Type B pancreatic cell (in vitro differentiated cells): ENCODE data around the gene MAT2A. TPM values are rescaled to one million over a fixed set of nuclear protein-coding genes. Genes with fewer than 3 reads are reported as not detected.

ENCODE experiments used
- DNase-seq: peaks from one replicate; pipeline ENCODE4 v3.0.0; 2021; ENCODE audit warnings: mixed read lengths; ENCODE audit not compliant: unreplicated experiment; ENCODE audit errors: extremely low spot score
- H3K27ac Mint-ChIP-seq: 2 replicates; pipeline ENCODE4 v1.8.0; 2021; ENCODE audit warnings: mild to moderate bottlenecking, mixed read lengths
- H3K27me3 Mint-ChIP-seq: 2 replicates; pipeline ENCODE4 v1.8.0; 2021; ENCODE audit warnings: mixed read lengths
- H3K36me3 Mint-ChIP-seq: 2 replicates; pipeline ENCODE4 v1.8.0; 2021; ENCODE audit warnings: mixed read lengths
- H3K4me1 Mint-ChIP-seq: one replicate; pipeline ENCODE4 v1.8.0; 2021; ENCODE audit warnings: mixed read lengths; ENCODE audit not compliant: unreplicated experiment
- H3K4me3 Mint-ChIP-seq: 2 replicates; pipeline ENCODE4 v1.8.0; 2021; ENCODE audit warnings: mild to moderate bottlenecking, mixed read lengths
- H3K9me3 Mint-ChIP-seq: 2 replicates; pipeline ENCODE4 v1.8.0; 2021; ENCODE audit warnings: mixed read lengths
- CTCF ChIP-seq: fragments of 200-600 bp; sonication (generic); conservative IDR thresholded peaks from 2 replicates; pipeline ENCODE4 v1.5.0; 2021; ENCODE audit warnings: antibody characterized with exemption, mild to moderate bottlenecking
- total RNA-seq: library from RNA; stranded (reverse); gene quantifications from 2 replicates; pipeline ENCODE4 v1.2.1, GENCODE V29; 2021; ENCODE audit warnings: low replicate concordance

Gene MAT2A
- total RNA-seq, 1 donor from 2014 or later, result 403 TPM

- H3K4me1 Mint-ChIP-seq, result peaks cover 22% of the 10 kb centered on the region
These were observed 36.2 kb upstream of the MAT2A start for GRCh38 chr2:85502720-85503119.

GRCh38 chr2:85503168-85503850, 35.7 kb upstream of the MAT2A start:
- H3K27me3 Mint-ChIP-seq, result no peaks in the 10 kb centered on the region
- no peak overlapping the region for H3K4me3 Mint-ChIP-seq
- H3K9me3 Mint-ChIP-seq, result peaks cover 3% of the 10 kb centered on the region
- no peak overlapping the region for H3K27ac Mint-ChIP-seq
- H3K4me1 Mint-ChIP-seq, result peaks cover 22% of the 10 kb centered on the region
- no peak for DNase-seq
- TF ChIP-seq CTCF, result no peak
- no peaks in the 10 kb centered on the region for H3K36me3 Mint-ChIP-seq

More at GRCh38 chr2:85502720-85503119, 36.2 kb upstream of the MAT2A start:
- TF ChIP-seq CTCF, result no peak
- Mint-ChIP-seq H3K36me3 (no peaks in the 10 kb centered on the region), H3K9me3 (peaks cover 3% of the 10 kb centered on the region), H3K27ac (no peak overlapping the region), H3K4me3 (no peak overlapping the region), H3K27me3 (no peaks in the 10 kb centered on the region)
- no peak for DNase-seq

DNA sequence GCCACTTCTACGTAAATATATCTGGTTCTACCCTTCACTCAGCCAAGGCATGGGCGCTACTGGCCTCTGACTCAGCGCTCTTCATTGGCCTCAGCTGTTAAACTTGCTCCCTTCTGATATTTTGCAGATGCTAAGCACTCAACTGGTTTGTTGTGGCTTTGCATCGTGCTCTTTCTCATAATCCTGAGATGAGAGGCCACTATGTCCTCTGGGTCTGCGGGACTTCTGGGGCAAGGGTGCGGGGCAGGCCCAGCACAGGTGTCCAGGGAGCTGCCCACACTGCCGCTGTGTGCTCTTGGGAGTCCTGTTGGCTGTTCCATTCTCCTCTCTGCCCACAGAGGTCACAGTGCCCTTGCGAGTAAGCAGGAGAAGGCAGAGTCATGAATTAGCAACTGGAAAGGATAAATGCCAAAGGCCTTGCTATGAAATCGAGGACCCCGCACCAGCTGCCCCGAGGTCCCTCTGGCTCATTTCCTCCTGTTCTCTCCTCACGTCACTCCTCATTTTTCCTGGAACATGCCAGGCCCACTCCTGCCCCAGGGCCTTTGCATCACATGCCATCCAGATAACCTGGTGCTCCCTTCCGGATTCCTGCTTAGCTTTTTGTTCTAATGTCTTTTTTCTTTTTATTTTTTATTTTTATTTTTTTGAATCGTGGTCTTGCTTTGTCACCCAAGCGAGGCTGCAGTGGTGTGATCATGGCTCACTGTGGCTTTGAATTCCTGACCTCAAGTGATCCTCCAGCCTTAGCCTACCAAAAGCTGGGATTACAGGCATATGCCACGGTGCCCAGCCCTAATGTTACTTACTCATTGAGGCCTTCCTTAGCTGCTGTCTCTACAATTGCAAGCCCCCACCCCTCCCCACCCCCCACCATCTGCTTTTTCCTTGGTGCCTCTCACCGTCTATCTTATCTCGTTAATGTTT, 34.9 kb upstream of the MAT2A start:
- no peaks in the 10 kb centered on the region for H3K36me3 Mint-ChIP-seq
- H3K27ac Mint-ChIP-seq, result peak overlapping the region; percentile 25
- peaks cover 22% of the 10 kb centered on the region for H3K4me1 Mint-ChIP-seq
- peaks cover 3% of the 10 kb centered on the region for H3K9me3 Mint-ChIP-seq
- TF ChIP-seq CTCF, result no peak
- H3K4me3 Mint-ChIP-seq, result no peak overlapping the region
- DNase-seq, result no peak
- H3K27me3 Mint-ChIP-seq, result no peaks in the 10 kb centered on the region

DNA sequence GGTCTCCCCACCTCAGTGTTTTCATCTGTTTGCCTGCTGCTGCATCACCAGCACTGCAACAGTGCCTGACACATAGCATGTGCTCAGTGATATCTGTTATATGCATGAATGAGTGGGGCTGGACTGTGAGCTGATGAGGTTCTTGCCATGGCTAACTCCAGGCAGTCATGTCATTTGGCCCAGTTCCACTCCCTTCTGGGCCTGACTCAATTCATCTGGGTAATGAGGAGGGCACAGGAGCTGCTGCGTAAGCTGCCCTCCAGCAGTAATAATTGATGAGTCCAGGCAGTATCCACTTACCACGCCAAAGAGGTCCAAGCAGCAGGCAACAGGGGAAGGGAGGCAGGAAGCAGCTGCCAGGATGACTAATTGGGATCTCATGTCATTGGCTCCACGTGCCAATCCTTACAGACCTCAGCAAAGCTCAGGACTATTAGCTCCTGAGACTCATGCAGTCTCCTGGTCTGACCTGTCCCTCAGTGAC, 34.1 kb upstream of the MAT2A start:
- Mint-ChIP-seq H3K27me3 (no peaks in the 10 kb centered on the region), H3K27ac (peak overlapping the region; percentile 25), H3K36me3 (no peaks in the 10 kb centered on the region), H3K4me1 (peaks cover 22% of the 10 kb centered on the region), H3K9me3 (peaks cover 3% of the 10 kb centered on the region), H3K4me3 (no peak overlapping the region)
- no peak for TF ChIP-seq CTCF
- DNase-seq, result no peak

GRCh38 chr2:85505551-85506238, 33.3 kb upstream of the MAT2A start:
- Mint-ChIP-seq H3K27ac (peak overlapping the region; percentile 19), H3K27me3 (no peaks in the 10 kb centered on the region), H3K4me1 (peaks cover 22% of the 10 kb centered on the region), H3K4me3 (no peak overlapping the region), H3K9me3 (peaks cover 3% of the 10 kb centered on the region), H3K36me3 (no peaks in the 10 kb centered on the region)
- no peak for DNase-seq
- TF ChIP-seq CTCF, result no peak
